Duodenal mucosa (tissue), 2 donors: ENCODE results near the gene MSX2.

Experiments used
- H3K27ac ChIP-seq: one replicate; pipeline ENCODE4 v1.7.0; 2013; ENCODE audit warnings: low read depth, low read length
- H3K27me3 ChIP-seq, 2 donors: one replicate each; pipeline ENCODE4 v1.7.0; 2013; ENCODE audit warnings: low read length in 2 of 2, control low read depth in 1 of 2; ENCODE audit not compliant: insufficient read depth in 2 of 2, control insufficient read depth in 1 of 2
- H3K36me3 ChIP-seq, 2 donors: one replicate each; pipeline ENCODE4 v1.7.0; 2013; ENCODE audit warnings: low read length in 2 of 2, control low read depth in 1 of 2; ENCODE audit not compliant: insufficient read depth in 2 of 2, control insufficient read depth in 1 of 2
- H3K4me1 ChIP-seq, 2 donors: one replicate each; pipeline ENCODE4 v1.7.0; 2013; ENCODE audit warnings: low read length in 2 of 2, control low read depth in 1 of 2; ENCODE audit not compliant: insufficient read depth in 2 of 2, control insufficient read depth in 1 of 2
- H3K4me3 ChIP-seq, 2 donors: one replicate each; pipeline ENCODE4 v1.7.0; 2013; ENCODE audit warnings: low read length in 2 of 2, low read depth in 1 of 2
- H3K9ac ChIP-seq, 2 donors: one replicate each; pipeline ENCODE4 v1.7.0; 2013; ENCODE audit warnings: low read length in 2 of 2, low read depth in 1 of 2
- H3K9me3 ChIP-seq, 2 donors: one replicate each; pipeline ENCODE4 v1.7.0; 2013; ENCODE audit warnings: low read length in 2 of 2, control low read depth in 1 of 2; ENCODE audit not compliant: control insufficient read depth in 1 of 2

Gene MSX2

DNA sequence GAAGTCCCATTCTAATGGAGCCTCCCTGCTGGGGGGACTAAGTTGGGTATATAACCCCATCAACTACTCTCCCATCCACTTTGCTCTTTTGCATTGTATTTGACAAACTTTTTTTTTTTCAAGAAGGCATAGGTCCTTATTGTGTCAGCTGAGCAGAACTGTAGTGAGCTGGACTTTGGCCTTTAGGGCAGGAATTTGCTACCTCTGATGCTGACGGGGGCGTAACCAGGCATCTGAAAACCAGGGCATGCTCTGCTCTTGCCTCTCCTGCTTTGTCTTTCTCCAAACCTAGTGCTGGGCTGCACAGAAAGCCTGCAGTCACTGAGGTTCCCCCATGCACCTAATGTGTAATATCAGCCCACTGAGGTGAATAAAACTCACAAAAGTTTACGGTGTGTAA lies 49.0 kb downstream of the MSX2 start:
- no peaks in the 10 kb centered on the region for H3K27me3 ChIP-seq
- no peak overlapping the region for H3K9ac ChIP-seq
- H3K4me1 ChIP-seq = no peaks in the 10 kb centered on the region
- H3K36me3 ChIP-seq = no peaks in the 10 kb centered on the region
- no peak overlapping the region for H3K27ac ChIP-seq
- no peak overlapping the region for H3K4me3 ChIP-seq
- H3K9me3 ChIP-seq = peaks cover 0 to 5% of the 10 kb centered on the region in 2 donors

DNA sequence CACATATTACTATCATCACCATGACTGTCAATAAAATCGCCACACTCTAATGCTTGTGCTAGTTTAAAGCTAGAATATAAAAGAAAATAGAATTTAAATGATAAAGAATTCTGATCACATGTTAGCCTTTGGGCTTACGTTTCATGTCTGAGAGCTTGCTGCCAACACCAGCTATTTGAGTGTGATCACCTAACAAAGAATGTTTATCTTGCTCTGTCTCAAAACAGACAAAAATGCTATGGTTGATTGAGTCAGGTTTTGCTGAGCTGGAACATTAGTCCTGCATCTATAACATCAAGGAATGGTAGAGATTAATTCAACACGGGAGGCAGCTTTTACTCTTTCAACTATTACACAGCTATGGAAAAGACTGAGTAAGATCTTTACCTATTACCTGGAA lies 50.7 kb downstream of the MSX2 start:
- no peaks in the 10 kb centered on the region for H3K27me3 ChIP-seq
- no peak overlapping the region for H3K4me3 ChIP-seq
- no peaks in the 10 kb centered on the region for H3K4me1 ChIP-seq
- no peaks in the 10 kb centered on the region for H3K36me3 ChIP-seq
- H3K9ac ChIP-seq = no peak overlapping the region
- H3K27ac ChIP-seq = no peak overlapping the region
- H3K9me3 ChIP-seq = peaks cover 0 to 5% of the 10 kb centered on the region in 2 donors

DNA sequence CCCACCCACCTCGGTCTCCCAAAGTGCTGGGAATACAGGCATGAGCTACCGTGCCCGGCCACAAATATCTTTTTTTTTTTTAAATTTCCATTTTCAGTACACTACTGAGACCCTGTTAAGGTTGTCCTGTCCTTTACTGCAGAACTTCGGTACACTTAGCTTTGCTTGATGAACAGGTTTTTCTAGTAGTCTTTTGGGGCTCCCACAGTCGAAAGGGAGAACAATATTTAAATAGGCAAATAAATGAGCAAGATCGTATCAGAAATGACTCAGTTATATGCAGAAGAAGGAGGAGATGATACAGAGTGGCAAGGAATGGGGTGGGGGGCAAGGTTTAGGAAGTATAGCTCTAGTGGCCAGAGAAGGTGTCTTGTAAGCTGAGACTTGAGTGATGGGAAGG lies 52.7 kb downstream of the MSX2 start:
- Histone ChIP-seq H3K36me3 (no peaks in the 10 kb centered on the region), H3K4me1 (no peaks in the 10 kb centered on the region), H3K9ac (no peak overlapping the region), H3K9me3 (peaks cover 0 to 3% of the 10 kb centered on the region in 2 donors), H3K27ac (no peak overlapping the region), H3K4me3 (no peak overlapping the region), H3K27me3 (no peaks in the 10 kb centered on the region)

DNA sequence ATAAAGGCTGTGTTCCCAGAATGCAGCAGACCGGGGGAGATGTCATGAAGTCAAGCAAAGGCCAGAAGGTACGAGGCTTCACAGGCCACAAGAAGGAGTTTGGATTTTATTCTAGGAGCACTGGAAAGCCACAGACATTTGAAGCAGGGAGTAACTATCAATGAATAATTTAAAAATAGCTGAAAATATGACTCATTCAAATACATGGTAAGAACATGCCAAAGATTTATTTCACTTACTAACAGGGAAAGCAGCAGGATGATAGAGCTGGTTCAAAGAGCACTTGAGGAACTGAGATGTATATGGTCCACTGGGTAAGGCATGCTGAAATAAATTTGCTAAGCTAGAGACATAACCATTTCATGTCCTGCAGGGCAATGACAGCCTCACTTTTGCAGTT lies 53.2 kb downstream of the MSX2 start:
- no peak overlapping the region for H3K27ac ChIP-seq

More for the DNA sequence above, 53.2 kb downstream of the MSX2 start:
- Histone ChIP-seq H3K36me3 (no peaks in the 10 kb centered on the region), H3K9ac (no peak overlapping the region), H3K27me3 (no peaks in the 10 kb centered on the region), H3K9me3 (no peaks in the 10 kb centered on the region), H3K4me3 (no peak overlapping the region), H3K4me1 (no peaks in the 10 kb centered on the region)
